ENCODE results near the gene IKBKG.

DNA sequence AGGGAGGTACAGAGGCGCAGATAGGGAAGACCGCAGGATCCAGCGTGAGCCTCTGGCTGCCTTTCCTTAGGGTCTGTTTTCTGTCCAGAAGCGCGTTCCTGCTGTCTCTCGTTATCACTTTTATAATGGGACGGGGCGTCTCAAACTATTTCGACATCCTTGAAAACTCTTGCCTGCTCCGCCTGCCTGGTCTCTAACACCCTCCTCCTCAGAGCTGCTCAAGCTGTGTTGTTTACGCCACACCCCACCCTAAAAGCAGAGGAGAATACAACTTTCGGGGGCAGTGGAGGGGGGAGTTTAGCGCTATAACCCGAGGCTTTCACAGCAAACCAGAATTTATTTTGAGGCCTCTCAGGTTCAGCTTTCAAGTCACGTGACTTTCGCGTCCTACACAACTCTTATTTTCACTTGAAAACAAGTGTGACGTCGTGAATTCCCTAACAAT, 30.7 kb upstream of the IKBKG start:
- TF ChIP-seq, protein P1, sequence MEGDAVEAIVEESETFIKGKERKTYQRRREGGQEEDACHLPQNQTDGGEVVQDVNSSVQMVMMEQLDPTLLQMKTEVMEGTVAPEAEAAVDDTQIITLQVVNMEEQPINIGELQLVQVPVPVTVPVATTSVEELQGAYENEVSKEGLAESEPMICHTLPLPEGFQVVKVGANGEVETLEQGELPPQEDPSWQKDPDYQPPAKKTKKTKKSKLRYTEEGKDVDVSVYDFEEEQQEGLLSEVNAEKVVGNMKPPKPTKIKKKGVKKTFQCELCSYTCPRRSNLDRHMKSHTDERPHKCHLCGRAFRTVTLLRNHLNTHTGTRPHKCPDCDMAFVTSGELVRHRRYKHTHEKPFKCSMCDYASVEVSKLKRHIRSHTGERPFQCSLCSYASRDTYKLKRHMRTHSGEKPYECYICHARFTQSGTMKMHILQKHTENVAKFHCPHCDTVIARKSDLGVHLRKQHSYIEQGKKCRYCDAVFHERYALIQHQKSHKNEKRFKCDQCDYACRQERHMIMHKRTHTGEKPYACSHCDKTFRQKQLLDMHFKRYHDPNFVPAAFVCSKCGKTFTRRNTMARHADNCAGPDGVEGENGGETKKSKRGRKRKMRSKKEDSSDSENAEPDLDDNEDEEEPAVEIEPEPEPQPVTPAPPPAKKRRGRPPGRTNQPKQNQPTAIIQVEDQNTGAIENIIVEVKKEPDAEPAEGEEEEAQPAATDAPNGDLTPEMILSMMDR (IDR thresholded peaks at IDR 0.05): no peak
- TF ChIP-seq POLR2A (IDR thresholded peaks at IDR 0.05): no peak

Measured in body of pancreas (tissue), 4 donors.